ENCODE measurements around the gene TMEM196.

DNA sequence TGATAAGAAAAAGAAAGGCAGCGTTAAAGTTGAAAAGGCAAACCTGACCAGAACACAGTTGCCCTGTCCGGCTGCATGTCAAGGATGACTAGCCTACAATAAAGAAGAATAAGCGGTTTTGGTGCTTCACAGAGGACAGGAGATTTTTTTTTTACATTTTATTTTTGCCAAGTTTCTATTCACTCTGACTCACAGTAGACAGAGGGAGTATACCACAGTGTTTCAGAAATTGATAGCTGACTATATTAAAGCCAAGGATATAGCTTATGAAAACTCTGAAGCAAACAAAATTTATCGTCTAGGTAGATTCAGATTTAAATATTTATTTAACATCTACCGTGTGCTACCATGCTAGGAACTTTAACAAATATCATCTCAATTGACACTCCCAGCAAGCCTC lies 47.6 kb downstream of the TMEM196 start:
- TF ChIP-seq, protein P1, sequence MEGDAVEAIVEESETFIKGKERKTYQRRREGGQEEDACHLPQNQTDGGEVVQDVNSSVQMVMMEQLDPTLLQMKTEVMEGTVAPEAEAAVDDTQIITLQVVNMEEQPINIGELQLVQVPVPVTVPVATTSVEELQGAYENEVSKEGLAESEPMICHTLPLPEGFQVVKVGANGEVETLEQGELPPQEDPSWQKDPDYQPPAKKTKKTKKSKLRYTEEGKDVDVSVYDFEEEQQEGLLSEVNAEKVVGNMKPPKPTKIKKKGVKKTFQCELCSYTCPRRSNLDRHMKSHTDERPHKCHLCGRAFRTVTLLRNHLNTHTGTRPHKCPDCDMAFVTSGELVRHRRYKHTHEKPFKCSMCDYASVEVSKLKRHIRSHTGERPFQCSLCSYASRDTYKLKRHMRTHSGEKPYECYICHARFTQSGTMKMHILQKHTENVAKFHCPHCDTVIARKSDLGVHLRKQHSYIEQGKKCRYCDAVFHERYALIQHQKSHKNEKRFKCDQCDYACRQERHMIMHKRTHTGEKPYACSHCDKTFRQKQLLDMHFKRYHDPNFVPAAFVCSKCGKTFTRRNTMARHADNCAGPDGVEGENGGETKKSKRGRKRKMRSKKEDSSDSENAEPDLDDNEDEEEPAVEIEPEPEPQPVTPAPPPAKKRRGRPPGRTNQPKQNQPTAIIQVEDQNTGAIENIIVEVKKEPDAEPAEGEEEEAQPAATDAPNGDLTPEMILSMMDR (IDR thresholded peaks at IDR 0.05): no peak
- TF ChIP-seq EP300 (IDR thresholded peaks at IDR 0.05) (no peak), POLR2AphosphoS5 (IDR thresholded peaks at IDR 0.05) (no peak)

Measured in upper lobe of left lung (tissue), 4 donors.